ENCODE measurements around the gene PRIM1. TPM values are rescaled to one million over a fixed set of nuclear protein-coding genes. Genes with fewer than 3 reads are reported as not detected.
"Not testable (repeated sequence)": the region's sequence is repeated elsewhere in the genome, so short reads cannot be mapped to it uniquely, and the experiment has no call there.

The PRIM1 gene
- total RNA-seq, 2 donors from 2014 or later = 2.2 to 2.6 TPM

- H3K4me1 ChIP-seq = peaks cover 0 to 12% of the 10 kb centered on the region in 2 donors
- DNase-seq (ENCODE audit: low spot score) = no peak
- no peak for TF ChIP-seq CTCF (IDR thresholded peaks at IDR 0.05)
- H3K27me3 ChIP-seq = no peaks in the 10 kb centered on the region
- H3K4me3 ChIP-seq = no peak overlapping the region
- H3K36me3 ChIP-seq = no peaks in the 10 kb centered on the region
- H3K27ac ChIP-seq = no peak overlapping the region
- H3K9me3 ChIP-seq = peaks cover under 1 to 9% of the 10 kb centered on the region in 2 donors
These were observed 1.4 kb upstream of the PRIM1 start for GRCh38 chr12:56753566-56753965.

GRCh38 chr12:56750596-56750995 lies 1.5 kb downstream of the PRIM1 start:
- H3K27me3 ChIP-seq; H3K27ac ChIP-seq; H3K9me3 ChIP-seq; H3K4me3 ChIP-seq; DNase-seq (ENCODE audit: low spot score); H3K36me3 ChIP-seq: not testable (repeated sequence)
- H3K4me1 ChIP-seq = peaks cover 0 to 12% of the 10 kb centered on the region in 2 donors

- Histone ChIP-seq H3K36me3 (peaks cover 2% of the 10 kb centered on the region), H3K9me3 (no peaks in the 10 kb centered on the region), H3K4me3 (no peak overlapping the region), H3K27me3 (no peaks in the 10 kb centered on the region), H3K4me1 (peaks cover 0 to 12% of the 10 kb centered on the region in 2 donors), H3K27ac (no peak overlapping the region)
- no peak for DNase-seq (ENCODE audit: low spot score)
- no peak for TF ChIP-seq CTCF (IDR thresholded peaks at IDR 0.05)
These were observed 2.3 kb downstream of the PRIM1 start for GRCh38 chr12:56749853-56750252.

GRCh38 chr12:56749359-56749758 lies 2.8 kb downstream of the PRIM1 start:
- Histone ChIP-seq H3K27me3 (no peaks in the 10 kb centered on the region), H3K4me3 (no peak overlapping the region), H3K4me1 (peaks cover 0 to 12% of the 10 kb centered on the region in 2 donors), H3K9me3 (no peaks in the 10 kb centered on the region), H3K27ac (no peak overlapping the region), H3K36me3 (peaks cover 7% of the 10 kb centered on the region)
- TF ChIP-seq CTCF (IDR thresholded peaks at IDR 0.05) = no peak
- no peak for DNase-seq (ENCODE audit: low spot score)

- H3K36me3 ChIP-seq = peaks cover 4% of the 10 kb centered on the region
- no peaks in the 10 kb centered on the region for H3K9me3 ChIP-seq
- TF ChIP-seq CTCF (IDR thresholded peaks at IDR 0.05) = no peak
- no peak overlapping the region for H3K27ac ChIP-seq
- no peak overlapping the region for H3K4me3 ChIP-seq
- DNase-seq (ENCODE audit: low spot score) = no peak
- H3K4me1 ChIP-seq = peaks cover 0 to 15% of the 10 kb centered on the region in 2 donors
- no peaks in the 10 kb centered on the region for H3K27me3 ChIP-seq
These were observed 23.8 kb downstream of the PRIM1 start for GRCh38 chr12:56728139-56728861.

GRCh38 chr12:56726196-56726675 lies 25.9 kb downstream of the PRIM1 start:
- H3K9me3 ChIP-seq; DNase-seq (ENCODE audit: low spot score); H3K27me3 ChIP-seq: not testable (repeated sequence)
- Histone ChIP-seq H3K27ac (peak overlapping the region; percentile 95 to 96), H3K4me1 (peaks cover 0 to 36% of the 10 kb centered on the region in 2 donors), H3K36me3 (peaks cover 11% of the 10 kb centered on the region), H3K4me3 (peak overlapping the region in 1 of 2 donors; percentile 83)

- TF ChIP-seq CTCF (IDR thresholded peaks at IDR 0.05) = no peak
- DNase-seq (ENCODE audit: low spot score) = no peak
- Histone ChIP-seq H3K27ac (peak overlapping the region; percentile 95 to 96), H3K27me3 (no peaks in the 10 kb centered on the region), H3K4me3 (peak overlapping the region; percentile 76 to 83), H3K4me1 (peaks cover 0 to 41% of the 10 kb centered on the region in 2 donors), H3K36me3 (peaks cover 11% of the 10 kb centered on the region), H3K9me3 (no peaks in the 10 kb centered on the region)
These were observed 26.4 kb downstream of the PRIM1 start for GRCh38 chr12:56725723-56726102.

All from right atrium auricular region (tissue), 2 donors.